ENCODE measurements around the gene SLC10A7. TPM values are rescaled to one million over a fixed set of nuclear protein-coding genes. Genes with fewer than 3 reads are reported as not detected.
A peak's percentile ranks its signal among the peaks of the same experiment; 100 is the strongest.

Gene SLC10A7
- total and polyA plus RNA-seq, 10 of the 15 experiments (the other 5 are each of a cell fraction or from before 2014, with no cell fraction given), result 4.6 to 23.7 (median 15.6) TPM

DNA sequence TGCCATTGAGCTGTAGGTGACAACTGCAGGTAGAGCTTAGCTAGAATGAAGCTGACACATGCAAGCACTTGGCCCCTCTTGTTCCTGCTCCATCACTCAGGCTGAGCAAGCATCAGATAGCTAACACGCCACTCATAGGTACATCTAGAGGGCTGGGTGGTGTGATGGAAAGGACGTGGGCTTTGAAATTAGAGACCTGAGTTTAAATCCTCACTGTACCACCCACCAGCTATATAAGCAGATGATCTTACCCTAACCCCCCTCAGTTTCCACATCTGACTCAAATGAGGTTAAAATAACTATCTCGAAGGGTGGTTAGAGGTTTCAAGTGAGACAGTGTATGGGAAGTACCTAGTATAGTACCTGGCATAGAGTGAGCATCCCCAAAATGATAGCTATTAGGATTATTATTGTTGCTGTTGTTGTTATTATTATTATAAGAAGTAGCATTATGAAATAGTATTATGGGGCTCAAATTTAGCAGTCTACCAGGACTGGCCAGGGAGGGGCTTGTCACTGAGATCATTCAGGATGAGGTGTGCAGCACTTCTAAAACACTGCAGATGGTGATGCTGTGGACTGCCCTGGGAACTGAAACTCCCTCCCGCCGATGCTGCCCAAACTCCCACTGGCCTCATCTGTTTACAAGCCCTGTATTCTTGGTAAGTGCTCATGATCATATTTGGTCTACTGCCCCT lies 248.4 kb downstream of the SLC10A7 start (continued):
- TF ChIP-seq, protein P1, sequence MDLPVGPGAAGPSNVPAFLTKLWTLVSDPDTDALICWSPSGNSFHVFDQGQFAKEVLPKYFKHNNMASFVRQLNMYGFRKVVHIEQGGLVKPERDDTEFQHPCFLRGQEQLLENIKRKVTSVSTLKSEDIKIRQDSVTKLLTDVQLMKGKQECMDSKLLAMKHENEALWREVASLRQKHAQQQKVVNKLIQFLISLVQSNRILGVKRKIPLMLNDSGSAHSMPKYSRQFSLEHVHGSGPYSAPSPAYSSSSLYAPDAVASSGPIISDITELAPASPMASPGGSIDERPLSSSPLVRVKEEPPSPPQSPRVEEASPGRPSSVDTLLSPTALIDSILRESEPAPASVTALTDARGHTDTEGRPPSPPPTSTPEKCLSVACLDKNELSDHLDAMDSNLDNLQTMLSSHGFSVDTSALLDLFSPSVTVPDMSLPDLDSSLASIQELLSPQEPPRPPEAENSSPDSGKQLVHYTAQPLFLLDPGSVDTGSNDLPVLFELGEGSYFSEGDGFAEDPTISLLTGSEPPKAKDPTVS (IDR thresholded peaks at IDR 0.05; ENCODE audit: low read depth, low read length), result no peak
- TF ChIP-seq, protein P2, sequence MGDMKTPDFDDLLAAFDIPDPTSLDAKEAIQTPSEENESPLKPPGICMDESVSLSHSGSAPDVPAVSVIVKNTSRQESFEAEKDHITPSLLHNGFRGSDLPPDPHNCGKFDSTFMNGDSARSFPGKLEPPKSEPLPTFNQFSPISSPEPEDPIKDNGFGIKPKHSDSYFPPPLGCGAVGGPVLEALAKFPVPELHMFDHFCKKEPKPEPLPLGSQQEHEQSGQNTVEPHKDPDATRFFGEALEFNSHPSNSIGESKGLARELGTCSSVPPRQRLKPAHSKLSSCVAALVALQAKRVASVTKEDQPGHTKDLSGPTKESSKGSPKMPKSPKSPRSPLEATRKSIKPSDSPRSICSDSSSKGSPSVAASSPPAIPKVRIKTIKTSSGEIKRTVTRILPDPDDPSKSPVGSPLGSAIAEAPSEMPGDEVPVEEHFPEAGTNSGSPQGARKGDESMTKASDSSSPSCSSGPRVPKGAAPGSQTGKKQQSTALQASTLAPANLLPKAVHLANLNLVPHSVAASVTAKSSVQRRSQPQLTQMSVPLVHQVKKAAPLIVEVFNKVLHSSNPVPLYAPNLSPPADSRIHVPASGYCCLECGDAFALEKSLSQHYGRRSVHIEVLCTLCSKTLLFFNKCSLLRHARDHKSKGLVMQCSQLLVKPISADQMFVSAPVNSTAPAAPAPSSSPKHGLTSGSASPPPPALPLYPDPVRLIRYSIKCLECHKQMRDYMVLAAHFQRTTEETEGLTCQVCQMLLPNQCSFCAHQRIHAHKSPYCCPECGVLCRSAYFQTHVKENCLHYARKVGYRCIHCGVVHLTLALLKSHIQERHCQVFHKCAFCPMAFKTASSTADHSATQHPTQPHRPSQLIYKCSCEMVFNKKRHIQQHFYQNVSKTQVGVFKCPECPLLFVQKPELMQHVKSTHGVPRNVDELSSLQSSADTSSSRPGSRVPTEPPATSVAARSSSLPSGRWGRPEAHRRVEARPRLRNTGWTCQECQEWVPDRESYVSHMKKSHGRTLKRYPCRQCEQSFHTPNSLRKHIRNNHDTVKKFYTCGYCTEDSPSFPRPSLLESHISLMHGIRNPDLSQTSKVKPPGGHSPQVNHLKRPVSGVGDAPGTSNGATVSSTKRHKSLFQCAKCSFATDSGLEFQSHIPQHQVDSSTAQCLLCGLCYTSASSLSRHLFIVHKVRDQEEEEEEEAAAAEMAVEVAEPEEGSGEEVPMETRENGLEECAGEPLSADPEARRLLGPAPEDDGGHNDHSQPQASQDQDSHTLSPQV (IDR thresholded peaks at IDR 0.05), result no peak
- TF ChIP-seq REST (IDR thresholded peaks at IDR 0.05; ENCODE audit: low read depth, low read length) (no peak), CHD1 (IDR thresholded peaks at IDR 0.05; ENCODE audit: low read depth, low read length) (no peak), ASH2L (IDR thresholded peaks at IDR 0.05; ENCODE audit: borderline replicate concordance, low read depth) (no peak), CHD2 (IDR thresholded peaks at IDR 0.05; ENCODE audit: borderline replicate concordance, low read depth, low read length) (peak; percentile 10; the same call in 1 of the 2 replicates), USF1 (IDR thresholded peaks at IDR 0.05; ENCODE audit: borderline replicate concordance, extremely low read length, insufficient read depth, low read depth, low read length) (no peak), MYC (IDR thresholded peaks at IDR 0.05; ENCODE audit: insufficient read depth, insufficient read length, insufficient replicate concordance, low read length, severe bottlenecking) (no peak), TCF7 (IDR thresholded peaks at IDR 0.05; ENCODE audit: borderline replicate concordance) (no peak; the same call in none of the 2 replicates), BCLAF1 (IDR thresholded peaks at IDR 0.05) (no peak), ZNF274 (IDR thresholded peaks at IDR 0.05; ENCODE audit: insufficient read depth, insufficient read length) (no peak)
- TF ChIP-seq, protein P3, sequence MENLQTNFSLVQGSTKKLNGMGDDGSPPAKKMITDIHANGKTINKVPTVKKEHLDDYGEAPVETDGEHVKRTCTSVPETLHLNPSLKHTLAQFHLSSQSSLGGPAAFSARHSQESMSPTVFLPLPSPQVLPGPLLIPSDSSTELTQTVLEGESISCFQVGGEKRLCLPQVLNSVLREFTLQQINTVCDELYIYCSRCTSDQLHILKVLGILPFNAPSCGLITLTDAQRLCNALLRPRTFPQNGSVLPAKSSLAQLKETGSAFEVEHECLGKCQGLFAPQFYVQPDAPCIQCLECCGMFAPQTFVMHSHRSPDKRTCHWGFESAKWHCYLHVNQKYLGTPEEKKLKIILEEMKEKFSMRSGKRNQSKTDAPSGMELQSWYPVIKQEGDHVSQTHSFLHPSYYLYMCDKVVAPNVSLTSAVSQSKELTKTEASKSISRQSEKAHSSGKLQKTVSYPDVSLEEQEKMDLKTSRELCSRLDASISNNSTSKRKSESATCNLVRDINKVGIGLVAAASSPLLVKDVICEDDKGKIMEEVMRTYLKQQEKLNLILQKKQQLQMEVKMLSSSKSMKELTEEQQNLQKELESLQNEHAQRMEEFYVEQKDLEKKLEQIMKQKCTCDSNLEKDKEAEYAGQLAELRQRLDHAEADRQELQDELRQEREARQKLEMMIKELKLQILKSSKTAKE (IDR thresholded peaks at IDR 0.05; ENCODE audit: low read depth, poor library complexity, severe bottlenecking), result peak; percentile 71
